ENCODE measurements around the gene CNDP2.
"Not testable (repeated sequence)": the region's sequence is repeated elsewhere in the genome, so short reads cannot be mapped to it uniquely, and the experiment has no call there.

The CNDP2 gene

DNA sequence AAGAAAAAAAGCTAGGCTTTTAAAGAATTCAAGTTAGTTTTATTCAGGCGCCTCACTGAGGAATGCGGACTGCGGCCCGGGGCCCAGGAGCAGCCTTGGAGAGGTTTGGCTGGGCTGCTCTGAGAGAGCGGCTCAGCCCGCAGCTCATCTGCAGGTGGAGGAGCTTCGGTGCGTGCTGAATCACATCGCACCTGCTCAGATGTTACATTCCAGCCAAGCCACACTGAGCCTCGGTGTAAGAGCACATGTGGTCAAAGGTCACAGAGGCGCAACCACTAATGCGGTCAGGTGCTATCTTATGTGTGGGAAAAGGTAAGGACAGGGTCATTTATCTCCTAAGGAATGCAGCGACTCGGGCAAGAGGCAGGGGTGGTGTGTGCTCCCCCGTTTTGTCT lies 21.1 kb downstream of the CNDP2 start:
- no peak for DNase-seq (ENCODE audit: low read depth in 2 of 2)

DNA sequence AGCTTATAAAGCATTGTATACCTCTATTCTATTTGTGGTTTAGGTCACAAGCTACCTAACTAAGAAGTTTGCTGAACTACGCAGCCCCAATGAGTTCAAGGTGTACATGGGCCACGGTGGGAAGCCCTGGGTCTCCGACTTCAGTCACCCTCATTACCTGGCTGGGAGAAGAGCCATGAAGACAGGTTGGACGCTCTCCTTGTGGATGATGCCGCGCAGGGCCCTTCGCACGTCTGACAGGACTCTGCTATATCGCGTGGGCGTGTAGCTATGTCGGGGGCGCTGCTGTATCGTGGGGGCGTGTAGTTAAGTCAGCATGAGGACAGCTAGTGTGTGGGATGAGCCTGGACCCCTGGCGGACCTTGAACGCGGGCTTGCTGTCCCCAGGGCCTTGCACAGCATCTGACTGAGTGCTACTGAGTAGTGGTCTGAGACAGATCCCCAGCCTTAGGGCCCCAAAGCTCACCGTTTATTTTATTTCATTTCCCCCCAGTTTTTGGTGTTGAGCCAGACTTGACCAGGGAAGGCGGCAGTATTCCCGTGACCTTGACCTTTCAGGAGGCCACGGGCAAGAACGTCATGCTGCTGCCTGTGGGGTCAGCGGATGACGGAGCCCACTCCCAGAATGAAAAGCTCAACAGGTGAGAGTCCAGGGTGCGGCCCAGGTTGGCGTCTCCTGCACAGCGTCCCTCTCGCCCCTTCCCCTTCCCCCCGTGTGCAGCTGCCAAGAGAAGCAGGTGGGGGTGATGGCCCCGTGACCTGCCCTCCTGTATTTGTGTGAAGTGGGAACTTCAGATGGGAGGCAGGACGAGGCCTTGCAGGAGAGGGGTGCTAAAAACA lies 22.5 kb downstream of the CNDP2 start:
- DNase-seq (ENCODE audit: low read depth in 2 of 2) = no peak

DNA sequence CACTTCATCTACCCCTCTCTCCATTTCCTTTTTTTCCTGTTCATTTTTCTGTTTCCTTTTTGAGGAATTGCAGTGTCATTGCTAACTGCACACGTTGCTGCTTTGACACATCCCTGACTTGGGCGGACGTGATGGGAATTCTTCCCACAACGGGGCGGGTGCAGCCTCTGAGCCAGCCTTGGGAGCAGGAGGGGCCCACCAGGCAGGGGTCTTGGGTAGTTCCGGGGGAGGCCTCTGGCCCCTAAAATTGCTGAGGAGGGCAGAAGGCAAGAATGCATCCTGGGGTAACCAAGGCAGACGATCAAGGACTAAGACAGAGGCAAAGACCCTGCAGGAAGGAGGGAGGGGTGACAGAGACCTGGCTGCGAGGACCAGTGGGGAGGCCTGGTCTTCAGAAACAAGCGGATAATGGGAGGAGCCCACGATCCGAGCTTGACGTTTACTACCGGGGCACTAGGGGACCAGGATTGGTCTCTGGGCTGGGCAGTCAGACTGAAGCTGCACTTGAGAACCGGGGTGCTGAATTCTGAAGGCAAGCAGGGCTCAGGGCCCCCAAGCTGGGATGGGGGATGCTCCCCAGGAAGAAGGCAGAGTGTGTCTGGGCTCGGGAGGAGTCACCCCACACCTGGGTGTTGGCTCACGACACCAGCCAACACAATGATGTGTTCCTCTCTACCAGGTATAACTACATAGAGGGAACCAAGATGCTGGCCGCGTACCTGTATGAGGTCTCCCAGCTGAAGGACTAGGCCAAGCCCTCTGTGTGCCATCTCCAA lies 23.3 kb downstream of the CNDP2 start:
- DNase-seq (ENCODE audit: low read depth in 2 of 2) = no peak

GRCh38 chr18:74520096-74520833 lies 24.1 kb downstream of the CNDP2 start:
- no peak for DNase-seq (ENCODE audit: low read depth in 2 of 2)

GRCh38 chr18:74521068-74521725 lies 25.0 kb downstream of the CNDP2 start:
- no peak for DNase-seq (ENCODE audit: low read depth in 2 of 2)

GRCh38 chr18:74522635-74523548 lies 26.7 kb downstream of the CNDP2 start:
- DNase-seq (ENCODE audit: low read depth in 2 of 2) = no peak

DNA sequence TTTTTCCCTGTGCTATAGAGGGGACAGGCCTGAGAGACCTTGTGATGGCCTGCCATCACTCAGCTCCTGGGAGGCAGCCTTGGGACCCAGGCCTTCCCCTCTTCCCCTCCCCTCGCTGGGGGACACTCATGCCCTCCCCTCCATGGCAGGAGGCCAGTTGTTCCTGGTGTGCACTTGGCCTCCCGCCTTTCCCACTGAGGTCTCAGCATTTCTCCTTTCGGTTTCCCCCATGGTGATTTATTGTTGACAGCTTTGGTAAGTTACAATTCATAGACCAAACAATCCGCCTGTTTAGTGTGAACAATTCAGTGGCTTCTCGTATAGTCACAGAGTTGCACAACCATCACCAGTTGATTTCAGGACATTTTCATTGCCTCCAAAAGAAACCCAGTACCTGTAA lies 27.9 kb downstream of the CNDP2 start:
- no peak for DNase-seq (ENCODE audit: low read depth in 2 of 2)

DNA sequence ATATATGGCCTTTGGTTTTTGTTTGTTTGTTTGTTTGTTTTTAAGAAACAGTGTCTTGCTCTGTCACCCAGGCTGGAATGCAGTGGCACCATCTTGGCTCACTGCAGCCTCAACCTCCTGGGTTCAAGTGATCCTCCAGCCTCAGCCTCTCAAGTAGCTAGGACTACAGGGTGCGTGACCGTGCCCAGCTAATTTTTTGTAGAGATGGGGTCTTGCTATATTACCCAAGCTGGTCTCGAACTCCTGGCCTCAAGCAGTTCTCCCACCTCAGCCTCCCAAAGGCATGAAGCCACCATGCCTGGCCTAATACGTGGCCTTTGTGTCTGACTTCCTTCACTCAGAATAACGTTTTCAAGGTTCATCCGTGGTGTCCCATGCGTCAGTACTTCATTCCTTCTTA lies 28.8 kb downstream of the CNDP2 start:
- DNase-seq (ENCODE audit: low read depth in 2 of 2) = not testable (repeated sequence)

GRCh38 chr18:74525741-74526140 lies 29.6 kb downstream of the CNDP2 start:
- DNase-seq (ENCODE audit: low read depth in 2 of 2) = no peak

- no peak for DNase-seq (ENCODE audit: low read depth in 2 of 2)
Observed at GRCh38 chr18:74526488-74526887, 30.3 kb downstream of the CNDP2 start.

GRCh38 chr18:74528478-74528877 lies 32.3 kb downstream of the CNDP2 start:
- DNase-seq (ENCODE audit: low read depth in 2 of 2) = no peak

DNA sequence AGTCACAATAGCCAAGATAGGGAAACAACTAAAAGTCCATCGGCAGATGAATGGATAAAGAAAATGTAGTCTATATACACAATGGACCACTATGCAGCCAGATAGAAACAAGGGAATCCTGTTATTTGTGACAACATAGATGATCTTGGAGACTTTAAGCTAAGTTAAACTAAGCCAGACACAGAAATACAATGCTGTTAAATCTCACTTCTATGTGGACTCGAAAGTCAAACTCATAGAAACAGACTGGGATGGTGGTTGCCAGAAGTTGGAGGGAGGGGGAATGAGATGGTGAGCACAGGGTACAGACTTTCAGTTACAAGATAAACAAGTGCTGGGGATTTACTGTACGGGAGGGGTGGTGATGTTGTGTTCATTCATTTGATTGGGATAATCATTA lies 32.8 kb downstream of the CNDP2 start:
- no peak for DNase-seq (ENCODE audit: low read depth in 2 of 2)

GRCh38 chr18:74529378-74529777 lies 33.2 kb downstream of the CNDP2 start:
- no peak for DNase-seq (ENCODE audit: low read depth in 2 of 2)

DNA sequence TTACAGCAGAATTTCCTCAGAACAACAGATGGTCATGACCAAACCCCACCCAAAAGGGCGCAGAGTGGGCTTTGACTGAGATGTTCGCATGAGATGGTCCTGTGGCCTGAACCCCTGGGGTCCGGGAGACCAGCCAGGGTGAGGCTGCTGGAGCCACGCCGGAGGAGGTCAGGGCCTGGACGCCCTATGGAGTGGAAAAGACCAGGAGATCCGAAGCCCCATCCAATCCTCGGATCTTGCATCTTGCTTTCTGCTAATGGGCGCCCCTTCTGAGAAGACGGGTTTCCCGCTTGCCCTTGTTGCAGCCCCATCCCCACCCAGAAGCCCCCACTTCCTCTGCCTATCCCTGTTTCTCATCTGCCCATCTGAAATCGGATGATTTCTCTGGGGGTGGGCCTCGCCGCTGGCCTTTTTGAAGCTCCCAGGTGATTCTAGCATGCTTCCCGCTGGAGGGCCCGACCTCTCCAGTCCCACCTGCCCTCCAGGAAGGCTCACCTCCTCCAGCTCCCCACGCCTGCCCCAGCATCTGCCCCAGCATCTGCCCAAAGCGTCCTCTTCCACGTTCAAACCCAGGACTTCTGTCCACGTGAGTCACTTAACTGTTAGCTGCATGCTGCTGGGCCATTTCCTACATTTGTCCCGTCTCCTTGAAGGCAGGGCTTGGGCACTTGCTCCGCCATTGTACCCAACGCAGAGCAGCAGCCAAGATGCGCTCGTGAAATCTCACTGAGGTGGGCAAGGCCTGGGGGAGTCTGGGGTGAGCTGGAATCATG lies 33.8 kb downstream of the CNDP2 start:
- no peak for DNase-seq (ENCODE audit: low read depth in 2 of 2)

GRCh38 chr18:74530584-74530862 lies 34.4 kb downstream of the CNDP2 start:
- DNase-seq (ENCODE audit: low read depth in 2 of 2) = no peak

DNA sequence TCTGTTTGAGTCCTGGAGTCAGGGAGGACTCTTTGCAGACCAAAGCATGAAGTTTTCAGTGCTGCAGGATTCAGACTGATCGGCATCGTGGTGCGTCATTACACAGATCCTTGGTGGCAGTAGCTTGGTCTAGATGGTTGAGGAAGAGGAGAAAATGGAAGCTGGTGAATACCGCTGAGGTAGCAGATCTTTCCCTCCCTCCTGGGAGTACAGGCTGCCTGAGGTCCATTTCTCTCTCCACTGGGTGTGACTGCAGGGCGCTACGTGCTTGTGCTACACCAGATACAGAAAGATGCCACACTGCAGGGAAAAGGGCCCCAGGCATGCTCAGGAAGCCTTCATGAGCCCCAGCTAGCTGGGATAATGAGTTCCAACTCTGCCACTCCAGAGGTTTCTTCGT lies 34.9 kb downstream of the CNDP2 start:
- no peak for DNase-seq (ENCODE audit: low read depth in 2 of 2)

GRCh38 chr18:74532511-74533025 lies 36.4 kb downstream of the CNDP2 start:
- DNase-seq (ENCODE audit: low read depth in 2 of 2) = no peak

DNA sequence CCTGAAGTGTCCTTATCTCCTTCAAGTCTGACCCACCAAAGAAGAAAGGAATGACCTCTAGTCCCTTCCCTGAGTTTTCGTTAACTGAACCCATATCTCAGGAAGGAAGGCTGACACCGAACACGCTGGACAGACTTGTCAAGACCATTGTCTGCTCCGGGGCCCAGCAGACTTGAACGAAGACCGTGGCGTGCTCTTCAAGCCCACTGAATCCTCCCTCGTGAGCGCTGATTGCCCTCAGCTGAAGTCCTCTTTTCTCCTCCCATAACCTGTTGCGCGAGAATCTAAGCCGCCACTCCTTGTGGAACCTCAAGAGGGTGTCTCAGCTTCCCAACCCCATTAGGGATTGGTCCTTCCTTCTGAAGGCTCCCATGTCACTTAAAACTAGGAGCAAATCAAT lies 37.5 kb downstream of the CNDP2 start:
- DNase-seq (ENCODE audit: low read depth in 2 of 2) = no peak

GRCh38 chr18:74534150-74534969 lies 38.2 kb downstream of the CNDP2 start, which contains the start of gene CNDP1:
CNDP1 (plus strand) TSS chr18:74534500; CDS start chr18:74534668, 168 bp downstream.
- DNase-seq (ENCODE audit: low read depth in 2 of 2) = no peak

All from stimulated activated CD8-positive, alpha-beta memory T cell treated with anti-CD3 and anti-CD28 coated beads, Interleukin-15, amount 100 ng/mL, for 48 hours (primary cell).